Measurements from ENCODE around the gene SGF29. TPM values are rescaled to one million over a fixed set of nuclear protein-coding genes. Genes with fewer than 3 reads are reported as not detected.
A peak's percentile ranks its signal among the peaks of the same experiment; 100 is the strongest.
"Not testable (repeated sequence)": the region's sequence is repeated elsewhere in the genome, so short reads cannot be mapped to it uniquely, and the experiment has no call there.

SGF29 gene
- total RNA-seq, 3 donors from 2014 or later: 28.5 to 35.8 (median 28.8) TPM

GRCh38 chr16:28621481-28622155, 67.9 kb downstream of the SGF29 start:
- H3K4me1 ChIP-seq: no peaks in the 10 kb centered on the region
- no peak overlapping the region for H3K4me3 ChIP-seq
- no peaks in the 10 kb centered on the region for H3K36me3 ChIP-seq
- intact Hi-C loops (cut with DNase I; ENCODE audit: low total_unique reads): loop anchor here (10.0 kb wide), 1 partner anchor 137 kb away; no protein-coding TSS in a partner anchor
- no peaks in the 10 kb centered on the region for H3K27me3 ChIP-seq
- no peak overlapping the region for H3K27ac ChIP-seq
- TF ChIP-seq POLR2AphosphoS5 (IDR thresholded peaks at IDR 0.05) (no peak), POLR2A (IDR thresholded peaks at IDR 0.05) (no peak), CTCF (IDR thresholded peaks at IDR 0.05) (no peak)
- H3K9me3 ChIP-seq: no peaks in the 10 kb centered on the region
- no peak for DNase-seq (ENCODE audit: low spot score in 2 of 2)

GRCh38 chr16:28622532-28623171, 68.9 kb downstream of the SGF29 start:
- H3K4me1 ChIP-seq; H3K36me3 ChIP-seq; H3K9me3 ChIP-seq; DNase-seq (ENCODE audit: low spot score in 2 of 2); H3K27me3 ChIP-seq: not testable (repeated sequence)
- H3K27ac ChIP-seq: peak overlapping the region; percentile 26 to 52
- intact Hi-C loops (cut with DNase I; ENCODE audit: low total_unique reads): loop anchor here (10.0 kb wide), 1 partner anchor 138 kb away; no protein-coding TSS in a partner anchor
- peak overlapping the region; percentile 32 to 76 (median 64) for H3K4me3 ChIP-seq

- intact Hi-C loops (cut with DNase I; ENCODE audit: low total_unique reads): loop anchor here (10.0 kb wide), 1 partner anchor 138 kb away; no protein-coding TSS in a partner anchor
- H3K4me3 ChIP-seq: peak overlapping the region; percentile 32 to 76 (median 64)
- peak overlapping the region; percentile 26 to 52 for H3K27ac ChIP-seq
- H3K36me3 ChIP-seq: no peaks in the 10 kb centered on the region
- H3K4me1 ChIP-seq: no peaks in the 10 kb centered on the region
- TF ChIP-seq POLR2A (IDR thresholded peaks at IDR 0.05) (no peak), CTCF (IDR thresholded peaks at IDR 0.05) (no peak), POLR2AphosphoS5 (IDR thresholded peaks at IDR 0.05) (no peak)
- H3K9me3 ChIP-seq: no peaks in the 10 kb centered on the region
- peak in 1 of 2 donors; percentile 69 for DNase-seq (ENCODE audit: low spot score in 2 of 2)
- no peaks in the 10 kb centered on the region for H3K27me3 ChIP-seq
Observed at GRCh38 chr16:28623172-28623711, 69.5 kb downstream of the SGF29 start.

GRCh38 chr16:28630905-28631304, 77.2 kb downstream of the SGF29 start:
- DNase-seq (ENCODE audit: low spot score in 2 of 2); intact Hi-C loops (cut with DNase I; ENCODE audit: low total_unique reads); H3K9me3 ChIP-seq: not testable (repeated sequence)

GRCh38 chr16:28636093-28636823, 82.5 kb downstream of the SGF29 start:
- H3K36me3 ChIP-seq; intact Hi-C loops (cut with DNase I; ENCODE audit: low total_unique reads); H3K4me3 ChIP-seq; H3K27me3 ChIP-seq; H3K9me3 ChIP-seq; H3K27ac ChIP-seq; H3K4me1 ChIP-seq; DNase-seq (ENCODE audit: low spot score in 2 of 2): not testable (repeated sequence)

More at GRCh38 chr16:28630905-28631304, 77.2 kb downstream of the SGF29 start:
- not testable (repeated sequence) for H3K4me1 ChIP-seq, H3K27me3 ChIP-seq, H3K36me3 ChIP-seq, H3K27ac ChIP-seq, H3K4me3 ChIP-seq

- H3K27me3 ChIP-seq; H3K36me3 ChIP-seq; H3K9me3 ChIP-seq; H3K4me3 ChIP-seq; H3K27ac ChIP-seq; intact Hi-C loops (cut with DNase I; ENCODE audit: low total_unique reads); DNase-seq (ENCODE audit: low spot score in 2 of 2); H3K4me1 ChIP-seq: not testable (repeated sequence)
Observed at GRCh38 chr16:28637765-28638164, 84.0 kb downstream of the SGF29 start, which contains the start of gene NPIPB8. Gene NPIPB8, plus strand, starts transcription at chr16:28638065. Its CDS starts 296 bp downstream, at chr16:28638361.

GRCh38 chr16:28638359-28638758, 84.6 kb downstream of the SGF29 start:
- H3K4me1 ChIP-seq; H3K9me3 ChIP-seq; H3K27ac ChIP-seq; H3K27me3 ChIP-seq; H3K36me3 ChIP-seq; DNase-seq (ENCODE audit: low spot score in 2 of 2); intact Hi-C loops (cut with DNase I; ENCODE audit: low total_unique reads); H3K4me3 ChIP-seq: not testable (repeated sequence)

- H3K27ac ChIP-seq: not testable (repeated sequence)
Observed at GRCh38 chr16:28639959-28640358, 86.2 kb downstream of the SGF29 start.

More at GRCh38 chr16:28639959-28640358, 86.2 kb downstream of the SGF29 start:
- H3K36me3 ChIP-seq; DNase-seq (ENCODE audit: low spot score in 2 of 2); H3K27me3 ChIP-seq; H3K9me3 ChIP-seq; intact Hi-C loops (cut with DNase I; ENCODE audit: low total_unique reads); H3K4me3 ChIP-seq; H3K4me1 ChIP-seq: not testable (repeated sequence)

Data from breast epithelium (tissue), 4 donors.